Left ventricle myocardium inferior (tissue), 1 donor: ENCODE results near the gene NLGN1. TPM values are rescaled to one million over a fixed set of nuclear protein-coding genes. Genes with fewer than 3 reads are reported as not detected.

Source experiments
- DNase-seq: peaks from one replicate; pipeline ENCODE4 v3.0.0-alpha.2; 2020
- H3K27ac ChIP-seq: fragments of 200-600 bp; replicated peaks from 2 replicates; pipeline ENCODE4 v1.8.0; 2021
- H3K27me3 ChIP-seq: fragments of 200-600 bp; 2 replicates; pipeline ENCODE4 v1.8.0; 2021; ENCODE audit warnings: low read depth
- H3K36me3 ChIP-seq: fragments of 200-600 bp; 2 replicates; pipeline ENCODE4 v1.8.0; 2021
- H3K4me1 ChIP-seq: fragments of 200-600 bp; 2 replicates; pipeline ENCODE4 v1.8.0; 2021
- H3K4me3 ChIP-seq: fragments of 200-600 bp; 2 replicates; pipeline ENCODE4 v1.8.0; 2021; ENCODE audit warnings: mild to moderate bottlenecking, moderate library complexity
- H3K9me3 ChIP-seq: fragments of 200-600 bp; replicated peaks from 2 replicates; pipeline ENCODE4 v1.8.0; 2021
- CTCF ChIP-seq: fragments of 200-600 bp; IDR thresholded peaks from 2 replicates; pipeline ENCODE4 v1.8.0; 2021; ENCODE audit warnings: antibody characterized with exemption, mild to moderate bottlenecking, borderline replicate concordance
- intact Hi-C: fragments of 100-400 bp; cut with micrococcal nuclease; formaldehyde crosslinking; loops from one replicate; pipeline ENCODE4 v1.11.0; 2022
- total RNA-seq: library from RNA; stranded (reverse); fragmentation: NEBNext Ultra II Directional; extraction: Animal tissue kit (Norgen Biotek cat#: 25700); gene quantifications from one replicate; pipeline ENCODE4 v1.2.1, GENCODE V29; 2021
- donor health status: DM: no; HTN: yes; CAD: no; lungs with severe emphysema.

Gene NLGN1
- total RNA-seq, 1 donor from 2014 or later = 13.7 TPM

DNA sequence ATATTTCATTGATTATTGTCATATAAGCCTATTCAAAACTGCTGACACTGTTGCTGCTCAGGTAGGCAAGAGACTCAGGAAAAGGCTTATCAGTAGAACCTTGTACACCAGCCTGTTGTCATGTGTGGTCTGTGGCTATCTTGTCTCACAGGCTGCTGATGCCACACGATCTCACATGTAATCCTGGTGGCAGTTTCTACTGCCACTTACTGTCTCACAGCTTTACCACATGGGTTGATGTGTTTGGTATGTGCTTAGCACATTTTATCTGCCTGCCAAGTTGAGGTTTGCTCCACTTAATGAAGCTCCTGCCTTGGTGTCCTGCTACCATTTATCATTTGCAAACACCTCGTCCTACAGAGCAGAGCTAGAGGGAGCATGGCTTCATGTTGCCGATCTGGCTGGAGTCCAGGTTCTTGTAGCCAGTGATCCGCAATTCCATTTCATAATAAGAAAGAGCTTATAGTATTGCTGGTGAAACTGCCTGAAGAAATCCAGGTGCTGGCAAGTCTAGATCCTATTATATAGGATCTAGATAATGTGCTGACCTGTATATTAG, 637.9 kb downstream of the NLGN1 start:
- Histone ChIP-seq H3K4me3 (no peak overlapping the region), H3K36me3 (no peaks in the 10 kb centered on the region), H3K27ac (no peak overlapping the region), H3K27me3 (no peaks in the 10 kb centered on the region), H3K9me3 (no peaks in the 10 kb centered on the region), H3K4me1 (no peaks in the 10 kb centered on the region)
- TF ChIP-seq CTCF = no peak
- no peak for DNase-seq
- intact Hi-C loops = no loop called here

DNA sequence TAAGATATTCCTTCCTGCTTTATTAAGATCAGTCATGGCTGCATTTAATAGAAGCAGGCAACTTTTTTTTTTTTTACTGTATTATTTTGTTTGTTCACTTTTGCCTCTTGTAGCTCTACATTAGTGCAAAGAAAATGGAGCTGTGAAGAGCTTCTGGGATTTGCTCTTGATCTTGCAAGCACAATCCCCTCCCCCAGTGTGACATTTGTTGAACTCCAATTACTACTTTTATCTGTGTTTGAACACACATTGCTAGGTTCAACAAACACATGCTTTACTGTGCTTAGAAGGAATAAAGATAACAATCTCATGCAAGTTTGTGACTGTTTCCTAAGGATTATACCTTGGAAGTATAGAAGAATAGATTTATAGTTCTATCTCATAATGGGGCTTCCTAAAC, 648.8 kb downstream of the NLGN1 start:
- no peak for DNase-seq
- intact Hi-C loops = no loop called here
- H3K9me3 ChIP-seq = no peaks in the 10 kb centered on the region

GRCh38 chr3:174049472-174049871, 651.9 kb downstream of the NLGN1 start:
- no peak for DNase-seq
- TF ChIP-seq CTCF = no peak
- intact Hi-C loops = no loop called here

More for the DNA sequence above, 648.8 kb downstream of the NLGN1 start:
- Histone ChIP-seq H3K36me3 (no peaks in the 10 kb centered on the region), H3K4me3 (no peak overlapping the region), H3K27ac (no peak overlapping the region), H3K27me3 (no peaks in the 10 kb centered on the region), H3K4me1 (no peaks in the 10 kb centered on the region)
- TF ChIP-seq CTCF = no peak

DNA sequence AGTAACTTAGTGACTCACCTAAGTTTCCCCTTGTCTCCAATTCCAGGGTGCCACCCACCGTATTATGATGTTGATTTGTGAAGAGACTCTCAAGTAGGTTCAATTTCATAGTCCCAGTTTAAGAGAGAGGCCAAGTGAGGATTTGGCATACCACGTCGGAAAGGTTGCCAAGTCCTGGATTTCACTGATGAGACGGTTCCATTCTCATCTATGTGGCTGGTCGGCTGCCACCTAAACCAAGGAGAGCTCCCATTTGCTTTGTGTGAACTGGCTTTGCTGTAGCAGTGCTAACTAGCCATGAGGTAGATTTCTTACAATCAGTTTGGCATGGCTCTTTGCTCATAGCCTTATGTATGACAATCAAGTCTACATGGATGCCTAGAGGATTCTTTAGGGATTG, 653.6 kb downstream of the NLGN1 start:
- DNase-seq = no peak
- H3K27ac ChIP-seq = no peak overlapping the region
- H3K27me3 ChIP-seq = no peaks in the 10 kb centered on the region
- no peaks in the 10 kb centered on the region for H3K4me1 ChIP-seq
- intact Hi-C loops = no loop called here
- H3K9me3 ChIP-seq = no peaks in the 10 kb centered on the region
- no peak overlapping the region for H3K4me3 ChIP-seq
- H3K36me3 ChIP-seq = no peaks in the 10 kb centered on the region
- no peak for TF ChIP-seq CTCF

More at GRCh38 chr3:174049472-174049871, 651.9 kb downstream of the NLGN1 start:
- Histone ChIP-seq H3K27me3 (no peaks in the 10 kb centered on the region), H3K4me3 (no peak overlapping the region), H3K36me3 (no peaks in the 10 kb centered on the region), H3K9me3 (no peaks in the 10 kb centered on the region), H3K4me1 (no peaks in the 10 kb centered on the region), H3K27ac (no peak overlapping the region)

DNA sequence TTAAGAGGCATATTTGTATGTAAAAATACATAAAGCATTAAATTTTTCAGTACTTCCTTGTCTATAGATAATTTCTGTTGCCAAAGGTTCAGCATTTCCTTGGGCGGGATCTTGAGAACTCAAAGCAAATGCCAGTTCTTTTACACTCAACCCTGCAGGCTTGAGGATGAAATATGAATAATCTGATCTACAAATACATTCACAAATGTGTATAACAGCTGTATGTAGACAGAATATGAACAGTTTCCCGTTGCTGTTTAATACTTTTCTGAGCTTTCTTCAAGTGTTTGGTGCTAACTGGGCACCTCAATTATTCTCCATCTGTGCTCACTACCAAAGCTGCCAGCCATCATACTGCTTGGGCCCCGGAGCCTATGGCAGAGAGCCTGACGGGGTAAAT, 661.3 kb downstream of the NLGN1 start:
- Histone ChIP-seq H3K27me3 (no peaks in the 10 kb centered on the region), H3K4me3 (no peak overlapping the region), H3K36me3 (no peaks in the 10 kb centered on the region), H3K4me1 (no peaks in the 10 kb centered on the region), H3K27ac (no peak overlapping the region), H3K9me3 (peaks cover 16% of the 10 kb centered on the region)
- DNase-seq = no peak
- intact Hi-C loops = no loop called here
- no peak for TF ChIP-seq CTCF
